ENCODE data around the gene HOXA4. TPM values are rescaled to one million over a fixed set of nuclear protein-coding genes. Genes with fewer than 3 reads are reported as not detected.

HOXA4 gene
- total RNA-seq, 4 donors from 2014 or later, result 0.14 to 7.7 (median 0.26) TPM; not detected in 1

DNA sequence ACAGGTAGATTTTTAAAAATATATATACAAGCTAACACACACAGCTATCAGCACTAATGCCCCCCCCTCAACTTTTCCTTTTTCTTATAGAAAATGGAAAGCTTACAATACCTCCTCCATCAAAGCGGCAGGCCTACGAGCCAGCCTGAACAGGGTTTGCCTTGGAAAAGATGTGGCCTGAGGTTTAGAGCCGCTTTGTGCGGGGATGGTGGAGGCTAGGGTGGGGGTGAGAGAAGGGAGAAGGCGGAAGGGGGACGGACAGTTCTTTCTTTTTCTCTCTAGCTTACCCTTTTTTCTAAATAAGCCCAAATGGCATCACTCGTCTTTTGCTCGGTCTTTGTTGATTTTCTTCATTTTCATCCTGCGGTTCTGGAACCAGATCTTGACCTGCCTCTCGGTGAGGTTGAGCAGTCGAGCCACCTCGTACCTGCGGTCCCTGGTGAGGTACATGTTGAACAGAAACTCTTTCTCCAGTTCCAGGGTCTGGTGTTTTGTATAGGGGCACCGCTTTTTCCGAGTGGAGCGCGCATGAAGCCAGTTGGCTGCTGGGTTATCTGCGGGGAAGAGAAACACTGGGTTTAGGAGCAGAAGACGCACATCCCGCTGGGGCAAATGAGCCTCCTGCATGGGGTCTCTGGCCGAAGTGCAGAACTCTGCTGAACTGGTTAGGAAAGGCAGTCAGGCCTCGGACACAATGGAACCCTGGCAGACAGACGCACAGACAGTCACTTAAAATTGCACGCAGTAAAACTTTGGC is 32.9 kb upstream of the HOXA4 start:
- H3K4me3 ChIP-seq, result peak overlapping the region; percentile 58 to 66
- H3K27ac ChIP-seq, result peak overlapping the region; percentile 94 to 96
- TF ChIP-seq, protein P1, sequence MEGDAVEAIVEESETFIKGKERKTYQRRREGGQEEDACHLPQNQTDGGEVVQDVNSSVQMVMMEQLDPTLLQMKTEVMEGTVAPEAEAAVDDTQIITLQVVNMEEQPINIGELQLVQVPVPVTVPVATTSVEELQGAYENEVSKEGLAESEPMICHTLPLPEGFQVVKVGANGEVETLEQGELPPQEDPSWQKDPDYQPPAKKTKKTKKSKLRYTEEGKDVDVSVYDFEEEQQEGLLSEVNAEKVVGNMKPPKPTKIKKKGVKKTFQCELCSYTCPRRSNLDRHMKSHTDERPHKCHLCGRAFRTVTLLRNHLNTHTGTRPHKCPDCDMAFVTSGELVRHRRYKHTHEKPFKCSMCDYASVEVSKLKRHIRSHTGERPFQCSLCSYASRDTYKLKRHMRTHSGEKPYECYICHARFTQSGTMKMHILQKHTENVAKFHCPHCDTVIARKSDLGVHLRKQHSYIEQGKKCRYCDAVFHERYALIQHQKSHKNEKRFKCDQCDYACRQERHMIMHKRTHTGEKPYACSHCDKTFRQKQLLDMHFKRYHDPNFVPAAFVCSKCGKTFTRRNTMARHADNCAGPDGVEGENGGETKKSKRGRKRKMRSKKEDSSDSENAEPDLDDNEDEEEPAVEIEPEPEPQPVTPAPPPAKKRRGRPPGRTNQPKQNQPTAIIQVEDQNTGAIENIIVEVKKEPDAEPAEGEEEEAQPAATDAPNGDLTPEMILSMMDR (IDR thresholded peaks at IDR 0.05), result no peak
- no peak for TF ChIP-seq POLR2A (IDR thresholded peaks at IDR 0.05)
- intact Hi-C loops (cut with DNase I; ENCODE audit: low total_unique reads), result loop anchor here (5.0 kb wide), 1 partner anchor 306 kb away; no protein-coding TSS in a partner anchor
- H3K9me3 ChIP-seq, result no peaks in the 10 kb centered on the region
- no peaks in the 10 kb centered on the region for H3K36me3 ChIP-seq
- no peaks in the 10 kb centered on the region for H3K4me1 ChIP-seq
- H3K27me3 ChIP-seq, result no peaks in the 10 kb centered on the region
- peak in 1 of 2 donors; percentile 19 for DNase-seq

DNA sequence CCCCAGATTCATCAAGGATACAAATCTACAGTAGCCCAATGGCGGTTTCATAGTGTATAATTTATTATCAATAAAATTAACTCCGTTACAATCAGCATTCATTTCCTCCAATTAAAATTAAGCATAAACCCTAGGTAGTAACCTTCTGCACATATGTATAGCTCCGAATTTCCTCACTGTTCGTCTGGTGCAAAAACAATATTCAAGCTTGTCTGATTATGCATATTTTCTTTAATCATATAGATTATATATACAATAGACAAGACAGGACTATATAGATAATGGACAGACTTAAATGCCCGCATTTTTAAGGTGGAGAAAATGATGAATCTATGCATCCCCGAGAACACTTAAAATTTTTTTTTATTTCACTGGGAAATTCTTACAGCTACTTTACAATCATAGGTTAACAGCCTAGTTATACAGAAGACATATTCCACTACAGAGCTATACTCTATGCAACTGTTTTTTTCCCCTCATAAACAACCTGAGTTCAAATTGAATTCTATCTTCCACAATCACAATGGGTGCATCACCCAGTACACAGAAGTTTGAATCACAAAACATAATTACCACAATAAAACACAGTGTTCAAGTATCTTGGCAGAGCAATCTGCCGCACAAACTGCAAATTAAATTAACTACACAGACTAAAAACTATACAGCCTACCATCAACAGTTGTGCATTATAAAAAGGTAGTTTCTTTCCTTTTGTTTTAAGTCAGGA is 32.2 kb upstream of the HOXA4 start:
- intact Hi-C loops (cut with DNase I; ENCODE audit: low total_unique reads), result loop anchor here (5.0 kb wide), 1 partner anchor 305 kb away; no protein-coding TSS in a partner anchor

DNA sequence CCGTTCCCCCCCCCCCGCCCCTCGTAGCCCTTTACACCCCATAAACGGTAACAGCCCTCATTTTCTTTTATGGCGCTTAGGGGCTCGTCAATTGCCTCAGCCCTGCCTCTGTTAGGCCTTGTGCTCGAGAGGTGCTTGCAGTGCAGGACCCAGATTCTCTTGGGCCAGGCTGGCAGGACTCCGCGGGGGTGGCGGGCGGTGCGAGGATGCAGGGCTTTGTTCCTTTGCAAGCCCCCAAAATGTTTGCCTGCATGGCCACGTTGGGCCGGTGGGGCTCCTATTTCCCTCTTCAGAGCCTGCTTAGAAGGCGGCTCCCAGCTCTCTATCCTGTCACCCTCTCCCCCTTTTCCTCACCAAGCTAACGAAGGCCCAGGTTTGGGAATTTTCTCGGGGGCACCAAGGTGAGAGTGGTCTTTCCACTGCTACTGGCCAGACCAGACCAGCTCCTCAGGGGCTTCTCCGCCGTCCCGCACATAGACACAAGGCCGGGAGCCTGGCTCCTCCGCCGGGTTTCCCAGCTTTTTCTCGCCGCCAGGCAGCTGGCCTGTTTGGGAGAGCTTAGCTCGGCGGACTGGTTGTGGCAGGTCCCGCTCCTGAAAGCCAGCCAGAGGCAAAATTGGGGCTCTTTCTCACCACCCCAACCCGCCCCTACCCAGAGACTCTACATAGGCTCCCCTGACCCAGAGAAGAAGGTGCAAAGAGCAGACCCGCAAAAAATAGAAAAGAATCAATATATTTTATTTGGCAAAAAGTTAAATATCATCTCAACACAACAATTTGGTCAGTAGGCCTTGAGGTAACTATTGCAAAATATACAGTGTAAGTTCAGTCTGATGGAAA is 31.4 kb upstream of the HOXA4 start:
- H3K4me1 ChIP-seq, result no peaks in the 10 kb centered on the region
- no peaks in the 10 kb centered on the region for H3K27me3 ChIP-seq

More for the DNA sequence above, 32.2 kb upstream of the HOXA4 start:
- DNase-seq, result no peak
- H3K9me3 ChIP-seq, result no peaks in the 10 kb centered on the region
- H3K36me3 ChIP-seq, result no peaks in the 10 kb centered on the region
- peak overlapping the region; percentile 58 to 66 for H3K4me3 ChIP-seq
- TF ChIP-seq, protein P1 (IDR thresholded peaks at IDR 0.05), result no peak
- no peak for TF ChIP-seq POLR2A (IDR thresholded peaks at IDR 0.05)
- H3K4me1 ChIP-seq, result no peaks in the 10 kb centered on the region
- no peaks in the 10 kb centered on the region for H3K27me3 ChIP-seq
- H3K27ac ChIP-seq, result peak overlapping the region; percentile 94 to 96

DNA sequence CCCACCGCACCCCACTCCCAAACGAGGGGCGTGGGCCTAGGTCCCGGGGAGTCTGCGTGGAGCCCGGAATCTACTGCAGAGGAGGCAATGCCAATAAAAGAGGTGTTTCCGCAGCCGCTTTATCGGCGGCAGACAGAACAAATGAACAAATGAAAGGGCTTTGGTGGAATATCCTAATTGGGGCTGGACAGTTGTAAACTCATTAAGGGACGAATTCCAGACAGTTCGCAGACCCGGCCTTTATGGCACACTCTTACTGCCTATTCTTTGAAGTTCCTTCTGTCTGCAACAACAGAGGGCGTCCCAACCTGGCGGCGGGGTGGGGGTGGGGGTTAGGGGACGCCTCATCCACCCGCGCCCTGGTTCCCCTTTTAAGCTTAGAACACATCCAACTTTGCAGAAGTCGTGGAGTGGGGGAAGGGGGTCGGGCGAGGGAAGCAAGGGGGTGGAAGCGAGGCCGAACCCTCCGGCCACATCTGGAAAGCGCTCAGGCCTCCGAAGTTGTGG is 30.7 kb upstream of the HOXA4 start:
- DNase-seq, result peak; percentile 30 to 50
- H3K4me1 ChIP-seq, result no peaks in the 10 kb centered on the region
- no peaks in the 10 kb centered on the region for H3K9me3 ChIP-seq
- no peaks in the 10 kb centered on the region for H3K27me3 ChIP-seq
- H3K4me3 ChIP-seq, result peak overlapping the region; percentile 49
- intact Hi-C loops (cut with DNase I; ENCODE audit: low total_unique reads), result loop anchor here (5.0 kb wide), 1 partner anchor 304 kb away; no protein-coding TSS in a partner anchor
- no peaks in the 10 kb centered on the region for H3K36me3 ChIP-seq
- peak overlapping the region; percentile 94 to 96 for H3K27ac ChIP-seq
- TF ChIP-seq POLR2A (IDR thresholded peaks at IDR 0.05), result no peak
- TF ChIP-seq, protein P1 (IDR thresholded peaks at IDR 0.05), result no peak

More for the DNA sequence above, 31.4 kb upstream of the HOXA4 start:
- intact Hi-C loops (cut with DNase I; ENCODE audit: low total_unique reads), result loop anchor here (5.0 kb wide), 1 partner anchor 305 kb away; no protein-coding TSS in a partner anchor
- Histone ChIP-seq H3K4me3 (peak overlapping the region; percentile 49 to 66), H3K9me3 (no peaks in the 10 kb centered on the region), H3K27ac (peak overlapping the region; percentile 94 to 96), H3K36me3 (no peaks in the 10 kb centered on the region)
- TF ChIP-seq, protein P1 (IDR thresholded peaks at IDR 0.05), result no peak
- no peak for TF ChIP-seq POLR2A (IDR thresholded peaks at IDR 0.05)
- DNase-seq, result peak; percentile 41 to 48
